ENCODE results near the gene TMPRSS11D. TPM values are rescaled to one million over a fixed set of nuclear protein-coding genes. Genes with fewer than 3 reads are reported as not detected.

Gene TMPRSS11D, protein sequence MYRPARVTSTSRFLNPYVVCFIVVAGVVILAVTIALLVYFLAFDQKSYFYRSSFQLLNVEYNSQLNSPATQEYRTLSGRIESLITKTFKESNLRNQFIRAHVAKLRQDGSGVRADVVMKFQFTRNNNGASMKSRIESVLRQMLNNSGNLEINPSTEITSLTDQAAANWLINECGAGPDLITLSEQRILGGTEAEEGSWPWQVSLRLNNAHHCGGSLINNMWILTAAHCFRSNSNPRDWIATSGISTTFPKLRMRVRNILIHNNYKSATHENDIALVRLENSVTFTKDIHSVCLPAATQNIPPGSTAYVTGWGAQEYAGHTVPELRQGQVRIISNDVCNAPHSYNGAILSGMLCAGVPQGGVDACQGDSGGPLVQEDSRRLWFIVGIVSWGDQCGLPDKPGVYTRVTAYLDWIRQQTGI
- not detected in 2 replicates for total RNA-seq

DNA sequence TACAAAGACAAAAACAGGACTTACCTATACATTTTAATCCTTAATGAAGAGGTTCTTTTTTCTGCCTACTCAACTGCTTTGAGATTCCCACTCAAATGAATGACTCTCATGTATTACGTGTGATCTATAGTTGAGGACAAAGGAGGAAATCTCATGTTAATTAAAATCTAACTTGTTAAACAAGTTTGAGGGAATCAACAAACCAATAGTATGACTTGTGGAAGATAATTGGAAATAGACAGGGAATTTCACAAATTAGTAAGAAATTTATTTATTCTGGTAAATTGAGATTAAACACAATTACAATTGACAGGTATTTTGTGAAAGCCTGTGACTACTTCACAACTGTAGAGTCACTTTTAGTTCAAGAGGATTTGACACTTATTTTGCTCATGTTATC is at the start of gene TMPRSS11D:
TMPRSS11D (minus strand) TSS at position 101 of the 400 bp plus-strand sequence; CDS start at position 32, 69 bp downstream.

Other genes starting within 250 kb of the TMPRSS11D start
- 163 and 323 TPM in 2 replicates for gene UBA6, start 182.8 kb downstream of the TMPRSS11D start, total RNA-seq
- gene GNRHR, start 129.6 kb downstream of the TMPRSS11D start, total RNA-seq: not detected in 2 replicates
- not detected in 2 replicates for gene TMPRSS11A, start 79.5 kb upstream of the TMPRSS11D start, total RNA-seq
- gene TMPRSS11F, start 245.9 kb upstream of the TMPRSS11D start, total RNA-seq: not detected in 2 replicates

All from epithelial cell of umbilical artery (primary cell).